NCI-H526 treated with DMSO at 0.1 percent for 48 hours (cell line): ENCODE data around the gene TNFAIP6.
"Not testable (repeated sequence)": the region's sequence is repeated elsewhere in the genome, so short reads cannot be mapped to it uniquely, and the experiment has no call there.

Experiments used
- DNase-seq: peaks from one replicate; lab custom pipeline; 2025; lab: John Stamatoyannopoulos, UW

TNFAIP6 gene

GRCh38 chr2:151357359-151357758, at the start of gene TNFAIP6:
TSS of gene TNFAIP6 (plus strand) at chr2:151357592. CDS start at chr2:151357667, 75 bp downstream.
- no peak for DNase-seq

GRCh38 chr2:151310313-151310712, 47.1 kb upstream of the TNFAIP6 start:
- not testable (repeated sequence) for DNase-seq

GRCh38 chr2:151312440-151312839, 45.0 kb upstream of the TNFAIP6 start:
- DNase-seq: not testable (repeated sequence)

- no peak for DNase-seq
Observed at GRCh38 chr2:151315381-151315903, 42.0 kb upstream of the TNFAIP6 start.

GRCh38 chr2:151325581-151326095, 31.8 kb upstream of the TNFAIP6 start:
- no peak for DNase-seq

GRCh38 chr2:151326554-151326953, 30.8 kb upstream of the TNFAIP6 start:
- no peak for DNase-seq

- DNase-seq: no peak
Observed at GRCh38 chr2:151329998-151330397, 27.4 kb upstream of the TNFAIP6 start.

- peak; percentile 42 for DNase-seq
Observed at GRCh38 chr2:151333083-151333482, 24.3 kb upstream of the TNFAIP6 start.

GRCh38 chr2:151334082-151334815, 23.1 kb upstream of the TNFAIP6 start:
- DNase-seq: no peak

- DNase-seq: no peak
Observed at GRCh38 chr2:151336863-151337371, 20.5 kb upstream of the TNFAIP6 start.

- no peak for DNase-seq
Observed at GRCh38 chr2:151337643-151338042, 19.7 kb upstream of the TNFAIP6 start.

- no peak for DNase-seq
Observed at GRCh38 chr2:151338115-151338514, 19.3 kb upstream of the TNFAIP6 start.

GRCh38 chr2:151343073-151343472, 14.3 kb upstream of the TNFAIP6 start:
- no peak for DNase-seq

- not testable (repeated sequence) for DNase-seq
Observed at GRCh38 chr2:151344191-151344590, 13.2 kb upstream of the TNFAIP6 start.

- DNase-seq: no peak
Observed at GRCh38 chr2:151344906-151345305, 12.5 kb upstream of the TNFAIP6 start.

GRCh38 chr2:151347294-151347693, 10.1 kb upstream of the TNFAIP6 start:
- DNase-seq: no peak

- no peak for DNase-seq
Observed at GRCh38 chr2:151347906-151348305, 9.5 kb upstream of the TNFAIP6 start.

- DNase-seq: no peak
Observed at GRCh38 chr2:151350579-151351195, 6.7 kb upstream of the TNFAIP6 start.

GRCh38 chr2:151353995-151354394, 3.4 kb upstream of the TNFAIP6 start:
- DNase-seq: no peak

GRCh38 chr2:151354807-151355206, 2.6 kb upstream of the TNFAIP6 start:
- no peak for DNase-seq

GRCh38 chr2:151358166-151358970, 976 bp downstream of the TNFAIP6 start:
- DNase-seq: no peak
